SK-N-SH (cell line): ENCODE results near the gene PFKL. TPM values are rescaled to one million over a fixed set of nuclear protein-coding genes. Genes with fewer than 3 reads are reported as not detected.

ENCODE experiments used
- CTCF ChIA-PET: fragments of 300-600, 350-600 bp; formaldehyde crosslinking; extraction: SDS; loops from one replicate; lab custom pipeline; 2021; lab: Yijun Ruan, JAX
- POLR2A ChIA-PET: fragments of 350-600 bp; sonication (Branson Sonifier 250); formaldehyde crosslinking; extraction: SDS; loops from one replicate; lab custom pipeline; 2020; ENCODE audit warnings: antibody characterized with exemption, inconsistent platforms; lab: Yijun Ruan, JAX
- DNase-seq: peaks from one replicate; pipeline ENCODE4 v3.0.0; 2012
- H2AFZ ChIP-seq: fragments of 200-600 bp; sonication (generic); 2 replicates; pipeline ENCODE4 v1.8.1; 2016; ENCODE audit warnings: antibody characterized with exemption, mild to moderate bottlenecking, low read depth
- H3F3A ChIP-seq: fragments of 200-600 bp; sonication (generic); replicated peaks from 2 replicates; pipeline ENCODE3; 2016; ENCODE audit warnings: antibody characterized with exemption, mild to moderate bottlenecking; ENCODE audit not compliant: insufficient read depth
- H3K27ac ChIP-seq, 2 experiments: fragments of 200-500 bp in 1 of 2; fragments of 200-600 bp in 1 of 2; sonication (Bioruptor generic) in 1 of 2; sonication (generic), shearing (Covaris generic) in 1 of 2; 2 replicates each; pipeline versions ENCODE4 v1.5.1 to v1.6.1; 2014 to 2016; ENCODE audit warnings: low read depth in 2 of 2, inconsistent platforms in 1 of 2, low read length in 1 of 2, mild to moderate bottlenecking in 1 of 2, mixed read lengths in 1 of 2
- H3K27me3 ChIP-seq: fragments of 200-600 bp; sonication (generic), shearing (Covaris generic); 2 replicates; pipeline ENCODE4 v1.6.1; 2016; ENCODE audit warnings: mixed run types; ENCODE audit not compliant: insufficient read depth
- H3K36me3 ChIP-seq, 2 experiments: fragments of 200-500 bp in 1 of 2; fragments of 200-600 bp in 1 of 2; sonication (Bioruptor generic) in 1 of 2; sonication (generic) in 1 of 2; replicated peaks in 1 of 2; 2 replicates each; pipeline versions ENCODE3 to v1.5.1; 2014 to 2016; ENCODE audit warnings: low read length in 1 of 2, mild to moderate bottlenecking in 1 of 2; ENCODE audit not compliant: insufficient read depth in 2 of 2, control insufficient read depth in 1 of 2
- H3K4me1 ChIP-seq, 2 experiments: fragments of 200-500 bp in 1 of 2; fragments of 200-600 bp in 1 of 2; sonication (Bioruptor generic) in 1 of 2; sonication (generic), shearing (Covaris generic) in 1 of 2; 2 replicates each; pipeline versions ENCODE4 v1.5.1 to v1.6.1; 2014 to 2016; ENCODE audit warnings: low read depth in 1 of 2, low read length in 1 of 2, mixed run types in 1 of 2; ENCODE audit not compliant: insufficient read depth in 2 of 2, control insufficient read depth in 1 of 2
- H3K4me2 ChIP-seq: fragments of 200-600 bp; sonication (generic), shearing (Covaris generic); 2 replicates; pipeline ENCODE4 v1.6.1; 2017; ENCODE audit warnings: mixed run types
- H3K4me3 ChIP-seq, 2 experiments: fragments of 200-500 bp in 1 of 2; fragments of 200-600 bp in 1 of 2; sonication (Bioruptor generic) in 1 of 2; sonication (generic), shearing (Covaris generic) in 1 of 2; 2 replicates each; pipeline versions ENCODE4 v1.5.1 to v1.8.1; 2014 to 2016; ENCODE audit warnings: low read depth in 2 of 2, inconsistent platforms in 1 of 2, low read length in 1 of 2, mild to moderate bottlenecking in 1 of 2, mixed read lengths in 1 of 2, moderate library complexity in 1 of 2
- H3K79me2 ChIP-seq: fragments of 200-600 bp; sonication (generic); 2 replicates; pipeline ENCODE4 v1.8.1; 2017; ENCODE audit warnings: mild to moderate bottlenecking; ENCODE audit not compliant: insufficient read depth
- H3K9ac ChIP-seq: fragments of 200-600 bp; sonication (generic); 2 replicates; pipeline ENCODE4 v1.6.1; 2017; ENCODE audit warnings: mixed run types
- H3K9me2 ChIP-seq: fragments of 200-600 bp; sonication (generic); 2 replicates; pipeline ENCODE4 v1.6.1; 2017; ENCODE audit warnings: mixed run types
- H3K9me3 ChIP-seq: fragments of 200-600 bp; sonication (generic); 2 replicates; pipeline ENCODE4 v1.6.1; 2017; ENCODE audit warnings: mixed run types, mild to moderate bottlenecking, moderate library complexity
- H4K20me1 ChIP-seq: fragments of 200-600 bp; sonication (generic); 2 replicates; pipeline ENCODE4 v1.6.1; 2017; ENCODE audit warnings: mild to moderate bottlenecking, mixed run types; ENCODE audit not compliant: insufficient read depth
- FOSL2 ChIP-seq: IDR thresholded peaks from 2 replicates; pipeline ENCODE4 v1.4.0; 2012; ENCODE audit warnings: low read depth, mild to moderate bottlenecking, moderate library complexity, borderline replicate concordance
- FOXJ3 ChIP-seq: sonication (generic); formaldehyde crosslinking; IDR thresholded peaks from 2 replicates; pipeline ENCODE4 v1.5.1; 2020; ENCODE audit warnings: mild to moderate bottlenecking, missing genetic modification reagents
- FOXM1 ChIP-seq: IDR thresholded peaks from 2 replicates; pipeline ENCODE4 v1.4.0; 2012; ENCODE audit warnings: low read depth, mild to moderate bottlenecking
- GATA2 ChIP-seq: sonication (generic); formaldehyde crosslinking; IDR thresholded peaks from 2 replicates; pipeline ENCODE4 v1.5.0; 2020; ENCODE audit warnings: mild to moderate bottlenecking, missing genetic modification reagents
- JUND ChIP-seq: IDR thresholded peaks from 2 replicates; pipeline ENCODE4 v1.4.0; 2012
- MEF2A ChIP-seq: IDR thresholded peaks from 2 replicates; pipeline ENCODE4 v1.4.0; 2012; ENCODE audit warnings: low read depth, borderline replicate concordance
- NFIC ChIP-seq: IDR thresholded peaks from 2 replicates; pipeline ENCODE4 v1.4.0; 2012; ENCODE audit warnings: borderline replicate concordance
- POLR2AphosphoS5 ChIP-seq: IDR thresholded peaks from 2 replicates; pipeline ENCODE4 v1.6.1; 2012; ENCODE audit warnings: low read depth, low read length
- RAD21 ChIP-seq: IDR thresholded peaks from 2 replicates; pipeline ENCODE4 v1.6.1; 2012; ENCODE audit warnings: mild to moderate bottlenecking, low read length
- RCOR1 ChIP-seq: fragments of 150-350 bp; IDR thresholded peaks from 2 replicates; pipeline ENCODE4 v1.6.1; 2017; ENCODE audit warnings: antibody characterized with exemption, low read length
- RFX5 ChIP-seq: IDR thresholded peaks from 2 replicates; pipeline ENCODE4 v1.6.1; 2012; ENCODE audit warnings: mild to moderate bottlenecking, improper control_type of control experiment, low read length
- SMC3 ChIP-seq: IDR thresholded peaks from 2 replicates; pipeline ENCODE4 v1.6.1; 2012; ENCODE audit warnings: low read depth, low read length, improper control_type of control experiment
- YY1 ChIP-seq: IDR thresholded peaks from 2 replicates; pipeline ENCODE4 v1.4.0; 2012; ENCODE audit warnings: low read depth, mild to moderate bottlenecking
- WGBS: methylation state at CpG from one replicate; pipeline ENCODE4 v1.1.6; 2017; ENCODE audit warnings: low lambda C conversion rate; 5-methylcytosine and 5-hydroxymethylcytosine counted together
- polyA plus RNA-seq, 3 experiments: library from polyadenylated mRNA; depleted of rRNA; stranded (reverse); fragments of >200 nt; gene quantifications; 2 replicates each; pipeline ENCODE4 v1.2.3, GENCODE V29; 2012
- TF ChIP-seq, protein P1 (sequence below): fragments of 200-600 bp; sonication (generic); IDR thresholded peaks from 2 replicates; pipeline ENCODE4 v1.6.1; 2017; ENCODE audit warnings: antibody characterized with exemption, mild to moderate bottlenecking, moderate library complexity
- TF ChIP-seq, protein P2 (sequence below): IDR thresholded peaks from 2 replicates; pipeline ENCODE4 v1.4.0; 2012; ENCODE audit warnings: low read depth, borderline replicate concordance
- TF ChIP-seq, protein P3 (sequence below): IDR thresholded peaks from 2 replicates; pipeline ENCODE4 v1.4.0; 2012; ENCODE audit warnings: low read depth
- TF ChIP-seq, protein P4 (sequence below): IDR thresholded peaks from 2 replicates; pipeline ENCODE4; 2012
- TF ChIP-seq, protein P5 (sequence below): IDR thresholded peaks from 2 replicates; pipeline ENCODE4 v1.4.0; 2012; ENCODE audit warnings: low read depth, borderline replicate concordance

Gene PFKL
- polyA plus RNA-seq, 1 of the 3 experiments (the other 2 are of a cell fraction), result 118 TPM

DNA sequence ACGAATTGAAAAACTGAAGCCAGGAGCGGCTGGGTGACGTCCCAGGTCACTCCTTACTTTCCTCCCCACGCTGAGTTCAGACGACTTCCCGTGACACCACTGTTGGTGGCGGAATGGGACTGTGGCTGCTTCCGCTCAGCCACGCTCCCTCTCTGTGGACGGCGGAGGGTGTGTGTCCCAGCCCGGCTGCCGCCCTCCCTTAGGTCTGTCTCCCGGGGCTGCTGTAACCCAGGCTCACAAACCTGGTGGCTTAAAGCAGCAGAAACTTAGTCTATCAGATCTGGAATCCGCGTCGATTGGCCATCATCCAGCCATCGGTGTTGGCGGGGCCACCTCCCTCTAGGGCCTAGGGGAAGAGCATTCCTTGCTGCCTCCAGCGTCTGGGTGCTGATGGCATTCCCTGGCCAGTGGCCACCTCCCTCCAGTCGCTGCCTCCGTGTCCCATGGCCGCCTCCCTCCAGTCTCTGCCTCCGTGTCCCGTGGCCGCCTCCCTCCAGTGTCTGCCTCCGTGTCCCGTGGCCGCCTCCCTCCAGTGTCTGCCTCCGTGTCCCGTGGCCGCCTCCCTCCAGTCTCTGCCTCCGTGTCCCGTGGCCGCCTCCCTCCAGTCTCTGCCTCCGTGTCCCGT lies 71.0 kb downstream of the PFKL start:
- Histone ChIP-seq H3K4me2 (peak overlapping the region; percentile 37), H3K79me2 (no peaks in the 10 kb centered on the region), H3F3A (no peaks in the 10 kb centered on the region), H3K4me3 (no peak overlapping the region), H3K27ac (no peak overlapping the region), H3K9me2 (no peaks in the 10 kb centered on the region), H3K4me1 (peaks cover 0 to 7% of the 10 kb centered on the region in 2 experiments; a peak in 1 of 4 replicates), H4K20me1 (no peaks in the 10 kb centered on the region), H3K36me3 (no peaks in the 10 kb centered on the region), H2AFZ (no peak overlapping the region), H3K9me3 (no peaks in the 10 kb centered on the region), H3K9ac (no peak overlapping the region), H3K27me3 (peaks cover 73% of the 10 kb centered on the region)
- peak; percentile 43 for DNase-seq
- POLR2A ChIA-PET, result no interaction called here
- CTCF ChIA-PET, result interaction anchor here (1.3 kb wide), 1 partner anchor 109 kb away, joined by 5 read pairs; no protein-coding TSS in a partner anchor
- TF ChIP-seq, protein P1, sequence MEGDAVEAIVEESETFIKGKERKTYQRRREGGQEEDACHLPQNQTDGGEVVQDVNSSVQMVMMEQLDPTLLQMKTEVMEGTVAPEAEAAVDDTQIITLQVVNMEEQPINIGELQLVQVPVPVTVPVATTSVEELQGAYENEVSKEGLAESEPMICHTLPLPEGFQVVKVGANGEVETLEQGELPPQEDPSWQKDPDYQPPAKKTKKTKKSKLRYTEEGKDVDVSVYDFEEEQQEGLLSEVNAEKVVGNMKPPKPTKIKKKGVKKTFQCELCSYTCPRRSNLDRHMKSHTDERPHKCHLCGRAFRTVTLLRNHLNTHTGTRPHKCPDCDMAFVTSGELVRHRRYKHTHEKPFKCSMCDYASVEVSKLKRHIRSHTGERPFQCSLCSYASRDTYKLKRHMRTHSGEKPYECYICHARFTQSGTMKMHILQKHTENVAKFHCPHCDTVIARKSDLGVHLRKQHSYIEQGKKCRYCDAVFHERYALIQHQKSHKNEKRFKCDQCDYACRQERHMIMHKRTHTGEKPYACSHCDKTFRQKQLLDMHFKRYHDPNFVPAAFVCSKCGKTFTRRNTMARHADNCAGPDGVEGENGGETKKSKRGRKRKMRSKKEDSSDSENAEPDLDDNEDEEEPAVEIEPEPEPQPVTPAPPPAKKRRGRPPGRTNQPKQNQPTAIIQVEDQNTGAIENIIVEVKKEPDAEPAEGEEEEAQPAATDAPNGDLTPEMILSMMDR, result no peak
- TF ChIP-seq, protein P2, sequence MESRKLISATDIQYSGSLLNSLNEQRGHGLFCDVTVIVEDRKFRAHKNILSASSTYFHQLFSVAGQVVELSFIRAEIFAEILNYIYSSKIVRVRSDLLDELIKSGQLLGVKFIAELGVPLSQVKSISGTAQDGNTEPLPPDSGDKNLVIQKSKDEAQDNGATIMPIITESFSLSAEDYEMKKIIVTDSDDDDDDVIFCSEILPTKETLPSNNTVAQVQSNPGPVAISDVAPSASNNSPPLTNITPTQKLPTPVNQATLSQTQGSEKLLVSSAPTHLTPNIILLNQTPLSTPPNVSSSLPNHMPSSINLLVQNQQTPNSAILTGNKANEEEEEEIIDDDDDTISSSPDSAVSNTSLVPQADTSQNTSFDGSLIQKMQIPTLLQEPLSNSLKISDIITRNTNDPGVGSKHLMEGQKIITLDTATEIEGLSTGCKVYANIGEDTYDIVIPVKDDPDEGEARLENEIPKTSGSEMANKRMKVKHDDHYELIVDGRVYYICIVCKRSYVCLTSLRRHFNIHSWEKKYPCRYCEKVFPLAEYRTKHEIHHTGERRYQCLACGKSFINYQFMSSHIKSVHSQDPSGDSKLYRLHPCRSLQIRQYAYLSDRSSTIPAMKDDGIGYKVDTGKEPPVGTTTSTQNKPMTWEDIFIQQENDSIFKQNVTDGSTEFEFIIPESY, result no peak
- TF ChIP-seq RAD21 (no peak), JUND (no peak), POLR2AphosphoS5 (no peak), GATA2 (no peak), FOXM1 (no peak), NFIC (no peak), FOSL2 (no peak), SMC3 (no peak), FOXJ3 (no peak), RCOR1 (no peak), RFX5 (no peak), YY1 (no peak), MEF2A (no peak)
- TF ChIP-seq, protein P3, sequence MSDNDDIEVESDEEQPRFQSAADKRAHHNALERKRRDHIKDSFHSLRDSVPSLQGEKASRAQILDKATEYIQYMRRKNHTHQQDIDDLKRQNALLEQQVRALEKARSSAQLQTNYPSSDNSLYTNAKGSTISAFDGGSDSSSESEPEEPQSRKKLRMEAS, result no peak
- TF ChIP-seq, protein P4, sequence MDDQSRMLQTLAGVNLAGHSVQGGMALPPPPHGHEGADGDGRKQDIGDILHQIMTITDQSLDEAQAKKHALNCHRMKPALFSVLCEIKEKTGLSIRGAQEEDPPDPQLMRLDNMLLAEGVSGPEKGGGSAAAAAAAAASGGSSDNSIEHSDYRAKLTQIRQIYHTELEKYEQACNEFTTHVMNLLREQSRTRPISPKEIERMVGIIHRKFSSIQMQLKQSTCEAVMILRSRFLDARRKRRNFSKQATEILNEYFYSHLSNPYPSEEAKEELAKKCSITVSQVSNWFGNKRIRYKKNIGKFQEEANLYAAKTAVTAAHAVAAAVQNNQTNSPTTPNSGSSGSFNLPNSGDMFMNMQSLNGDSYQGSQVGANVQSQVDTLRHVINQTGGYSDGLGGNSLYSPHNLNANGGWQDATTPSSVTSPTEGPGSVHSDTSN, result no peak
- TF ChIP-seq, protein P5, sequence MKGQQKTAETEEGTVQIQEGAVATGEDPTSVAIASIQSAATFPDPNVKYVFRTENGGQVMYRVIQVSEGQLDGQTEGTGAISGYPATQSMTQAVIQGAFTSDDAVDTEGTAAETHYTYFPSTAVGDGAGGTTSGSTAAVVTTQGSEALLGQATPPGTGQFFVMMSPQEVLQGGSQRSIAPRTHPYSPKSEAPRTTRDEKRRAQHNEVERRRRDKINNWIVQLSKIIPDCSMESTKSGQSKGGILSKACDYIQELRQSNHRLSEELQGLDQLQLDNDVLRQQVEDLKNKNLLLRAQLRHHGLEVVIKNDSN, result no peak
- WGBS, result 54% methylated on average over 27 of the region's 37 CpGs
